ENCODE data around the gene DUSP10.

DNA sequence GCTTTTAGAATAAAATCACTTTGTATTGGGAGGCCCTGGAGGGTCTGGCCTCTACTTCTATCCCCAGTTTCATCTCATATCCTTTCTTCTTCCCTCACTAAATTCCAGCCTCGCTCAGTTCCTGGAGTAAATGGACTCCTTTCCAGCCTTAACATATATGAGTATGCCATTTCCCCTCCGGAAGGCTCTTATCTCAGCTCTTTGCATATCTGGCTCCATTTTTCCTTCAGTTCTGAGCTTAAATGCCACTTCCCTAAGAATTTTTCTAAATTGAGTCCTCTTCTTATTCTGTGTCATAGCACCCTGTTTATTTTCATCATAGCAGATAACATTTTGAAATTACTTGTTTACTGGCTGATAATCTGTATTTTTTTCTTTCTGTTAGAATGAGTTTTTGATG, 20.2 kb upstream of the DUSP10 start:
- TF ChIP-seq POLR2AphosphoS5 (IDR thresholded peaks at IDR 0.05), result no peak
- TF ChIP-seq, protein P1, sequence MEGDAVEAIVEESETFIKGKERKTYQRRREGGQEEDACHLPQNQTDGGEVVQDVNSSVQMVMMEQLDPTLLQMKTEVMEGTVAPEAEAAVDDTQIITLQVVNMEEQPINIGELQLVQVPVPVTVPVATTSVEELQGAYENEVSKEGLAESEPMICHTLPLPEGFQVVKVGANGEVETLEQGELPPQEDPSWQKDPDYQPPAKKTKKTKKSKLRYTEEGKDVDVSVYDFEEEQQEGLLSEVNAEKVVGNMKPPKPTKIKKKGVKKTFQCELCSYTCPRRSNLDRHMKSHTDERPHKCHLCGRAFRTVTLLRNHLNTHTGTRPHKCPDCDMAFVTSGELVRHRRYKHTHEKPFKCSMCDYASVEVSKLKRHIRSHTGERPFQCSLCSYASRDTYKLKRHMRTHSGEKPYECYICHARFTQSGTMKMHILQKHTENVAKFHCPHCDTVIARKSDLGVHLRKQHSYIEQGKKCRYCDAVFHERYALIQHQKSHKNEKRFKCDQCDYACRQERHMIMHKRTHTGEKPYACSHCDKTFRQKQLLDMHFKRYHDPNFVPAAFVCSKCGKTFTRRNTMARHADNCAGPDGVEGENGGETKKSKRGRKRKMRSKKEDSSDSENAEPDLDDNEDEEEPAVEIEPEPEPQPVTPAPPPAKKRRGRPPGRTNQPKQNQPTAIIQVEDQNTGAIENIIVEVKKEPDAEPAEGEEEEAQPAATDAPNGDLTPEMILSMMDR (IDR thresholded peaks at IDR 0.05), result no peak

Data from prostate gland (tissue), 2 donors.